GM12874 (cell line): Measurements from ENCODE around the gene MYT1.

Source experiments
- TF ChIP-seq, protein P1 (sequence below): IDR thresholded peaks from 2 replicates; pipeline ENCODE4 v1.5.1; 2011; ENCODE audit warnings: low read depth, mild to moderate bottlenecking, control low read depth, low read length, moderate library complexity; ENCODE audit not compliant: insufficient read depth

The MYT1 gene

DNA sequence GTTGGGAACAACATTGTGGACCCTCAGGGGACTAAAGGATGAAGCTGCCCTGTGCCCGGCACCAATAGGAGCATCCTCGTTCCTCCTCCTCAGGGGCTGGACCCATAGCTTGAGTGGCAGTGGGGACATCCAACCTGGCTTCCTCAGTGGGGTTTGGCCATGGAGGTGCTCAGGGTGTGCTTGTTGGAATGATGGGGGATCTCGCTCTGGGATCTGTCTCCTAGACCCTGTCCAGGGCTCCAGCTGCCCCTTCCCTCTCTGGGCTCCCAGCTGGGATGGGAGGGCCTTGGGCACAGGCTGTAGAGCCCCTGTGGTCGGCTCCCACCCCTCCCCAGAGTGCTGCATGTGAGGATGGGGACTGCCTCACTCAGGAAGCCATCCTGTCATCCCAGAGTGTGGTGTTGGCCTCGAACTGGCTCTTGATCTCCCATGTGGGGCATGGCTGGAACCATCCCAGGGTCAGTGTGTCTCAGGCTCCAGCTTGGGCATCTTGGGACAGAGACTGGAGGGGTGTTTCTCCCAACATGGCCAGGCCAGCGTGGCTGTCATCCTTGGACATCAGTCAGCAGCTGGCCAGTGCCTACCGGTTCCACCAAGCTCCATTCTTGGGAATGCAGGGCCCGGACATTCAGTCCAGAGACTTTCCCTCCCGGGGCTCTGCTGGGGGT is 9.5 kb upstream of the MYT1 start:
- TF ChIP-seq, protein P1, sequence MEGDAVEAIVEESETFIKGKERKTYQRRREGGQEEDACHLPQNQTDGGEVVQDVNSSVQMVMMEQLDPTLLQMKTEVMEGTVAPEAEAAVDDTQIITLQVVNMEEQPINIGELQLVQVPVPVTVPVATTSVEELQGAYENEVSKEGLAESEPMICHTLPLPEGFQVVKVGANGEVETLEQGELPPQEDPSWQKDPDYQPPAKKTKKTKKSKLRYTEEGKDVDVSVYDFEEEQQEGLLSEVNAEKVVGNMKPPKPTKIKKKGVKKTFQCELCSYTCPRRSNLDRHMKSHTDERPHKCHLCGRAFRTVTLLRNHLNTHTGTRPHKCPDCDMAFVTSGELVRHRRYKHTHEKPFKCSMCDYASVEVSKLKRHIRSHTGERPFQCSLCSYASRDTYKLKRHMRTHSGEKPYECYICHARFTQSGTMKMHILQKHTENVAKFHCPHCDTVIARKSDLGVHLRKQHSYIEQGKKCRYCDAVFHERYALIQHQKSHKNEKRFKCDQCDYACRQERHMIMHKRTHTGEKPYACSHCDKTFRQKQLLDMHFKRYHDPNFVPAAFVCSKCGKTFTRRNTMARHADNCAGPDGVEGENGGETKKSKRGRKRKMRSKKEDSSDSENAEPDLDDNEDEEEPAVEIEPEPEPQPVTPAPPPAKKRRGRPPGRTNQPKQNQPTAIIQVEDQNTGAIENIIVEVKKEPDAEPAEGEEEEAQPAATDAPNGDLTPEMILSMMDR, result no peak

DNA sequence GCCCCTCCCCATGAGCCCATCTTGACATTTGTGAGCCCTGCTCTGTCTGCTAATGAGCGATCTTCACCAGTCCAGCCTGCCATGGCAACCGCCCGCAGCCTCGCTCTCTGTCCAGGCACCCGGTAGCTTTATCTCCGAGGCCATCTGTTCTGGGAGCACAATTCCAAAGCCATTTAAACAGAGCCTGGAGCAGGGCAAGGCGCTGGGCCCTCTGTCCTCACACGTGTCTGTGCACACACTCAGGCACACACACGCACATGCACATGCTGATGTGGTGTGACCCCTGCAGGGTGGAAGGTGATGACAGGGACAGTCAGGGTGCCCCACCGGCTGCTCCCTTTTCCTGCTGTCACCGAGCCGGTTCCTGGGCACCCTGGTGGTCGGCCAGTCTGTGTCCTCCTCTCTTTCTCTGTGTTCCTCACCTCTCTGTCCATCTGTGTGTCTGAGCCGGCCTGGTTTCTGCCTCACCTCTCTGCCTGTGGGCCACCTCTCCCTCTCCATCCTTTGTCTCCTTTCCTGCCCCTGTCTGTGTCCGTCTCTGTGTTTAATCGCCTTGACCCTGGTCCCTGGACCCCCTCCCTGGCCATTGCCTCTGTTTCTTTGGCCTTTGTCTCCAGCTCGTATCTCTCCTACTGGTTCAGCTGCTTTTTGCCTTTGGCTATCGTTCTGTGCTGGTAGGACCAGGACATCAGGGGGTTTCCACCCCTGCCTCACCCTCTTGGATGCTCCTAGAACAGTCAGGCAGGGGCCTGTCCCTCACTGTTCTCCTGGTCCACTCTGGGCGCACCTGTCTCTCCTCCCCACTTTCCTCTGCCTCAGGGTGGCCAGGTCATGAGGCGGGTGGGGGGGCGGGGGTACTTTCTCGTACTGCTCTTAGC is 8.8 kb upstream of the MYT1 start:
- TF ChIP-seq, protein P1, result no peak

DNA sequence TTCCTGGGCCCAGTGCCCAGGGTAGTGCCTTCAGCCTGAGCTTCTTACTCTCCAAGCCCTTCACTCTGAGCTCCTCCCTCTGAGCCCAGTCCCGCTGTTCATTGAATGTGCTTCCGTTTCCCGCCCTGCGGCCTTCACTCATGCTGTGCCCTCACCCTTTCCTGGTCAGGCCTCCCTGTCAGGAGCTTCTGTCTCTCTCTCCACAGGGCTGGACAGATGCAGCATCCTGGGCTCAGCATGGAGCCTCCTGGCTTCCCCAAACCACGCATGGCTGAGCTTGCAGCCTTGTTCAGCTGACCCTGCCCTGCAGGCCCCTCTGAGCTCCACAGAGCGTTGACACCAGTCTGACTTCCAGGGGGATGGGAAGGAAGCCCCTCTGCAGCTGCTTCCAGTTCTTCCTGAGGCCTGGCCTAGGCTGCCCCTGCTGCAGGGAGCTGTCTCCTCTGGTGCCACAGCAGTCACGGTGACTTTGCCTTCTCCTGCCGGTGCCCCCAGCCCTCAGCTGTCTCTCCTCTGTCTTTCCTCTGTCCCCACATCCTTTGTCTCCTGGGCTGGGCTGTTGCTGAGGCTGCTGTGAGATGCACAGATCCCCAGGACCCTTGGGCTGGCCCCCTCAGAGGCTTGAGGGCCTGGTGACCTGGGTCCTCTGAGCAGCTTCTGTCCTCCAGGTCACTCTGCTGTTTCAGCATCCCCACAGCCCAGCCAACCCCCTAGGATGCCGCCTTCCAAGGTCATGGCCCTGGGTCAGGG is 7.9 kb upstream of the MYT1 start:
- TF ChIP-seq, protein P1, result no peak

DNA sequence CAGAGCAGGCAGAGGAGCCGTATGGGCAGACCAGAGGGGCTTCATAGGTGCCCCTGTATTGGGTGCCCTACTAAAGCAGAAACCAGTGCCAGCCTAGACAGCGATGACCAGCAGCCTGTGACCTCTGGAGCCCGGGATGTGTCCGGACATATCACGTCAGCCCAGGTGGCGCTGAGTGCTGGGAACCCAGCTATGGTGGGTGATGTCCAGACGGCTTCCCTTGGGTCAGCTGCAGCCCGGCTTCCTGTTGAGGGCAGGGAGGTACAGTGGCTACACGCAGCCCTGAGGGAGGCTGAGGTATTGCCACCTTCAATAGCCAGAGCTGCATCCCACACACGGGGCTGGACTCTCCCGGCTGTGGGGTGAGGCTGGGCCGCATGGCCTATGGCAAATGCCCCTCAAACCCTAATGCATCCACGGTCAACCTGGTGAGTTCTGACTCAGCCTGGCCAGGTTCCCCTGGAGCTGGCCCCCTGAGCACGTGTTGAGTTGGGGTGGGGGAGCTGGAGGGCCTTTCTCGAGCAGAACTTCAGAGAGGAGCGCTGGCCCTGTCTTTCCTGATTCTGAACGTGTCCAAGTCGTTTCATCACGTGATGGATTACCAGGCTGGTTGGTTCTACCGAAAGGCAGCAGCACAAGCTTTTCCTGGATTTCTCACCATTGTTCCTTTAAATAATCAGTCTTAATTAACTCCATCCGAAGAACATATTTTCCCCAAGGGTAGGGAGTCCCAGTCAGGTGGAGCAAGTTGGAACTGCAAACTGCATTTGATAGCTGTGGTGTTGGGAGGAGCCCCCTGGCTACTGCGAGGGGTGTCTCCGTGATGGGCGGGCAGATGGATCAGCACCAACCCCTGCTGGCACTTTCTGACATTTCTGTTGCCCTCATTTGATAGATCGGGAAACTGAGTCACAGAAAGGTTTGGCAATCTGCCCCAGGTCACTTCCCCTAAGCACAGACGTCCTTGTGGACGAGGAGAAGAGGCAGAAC is 7.1 kb upstream of the MYT1 start:
- TF ChIP-seq, protein P1, result no peak

- TF ChIP-seq, protein P1, result no peak
Measured at GRCh38 chr20:64157878-64158277, 6.4 kb upstream of the MYT1 start.

DNA sequence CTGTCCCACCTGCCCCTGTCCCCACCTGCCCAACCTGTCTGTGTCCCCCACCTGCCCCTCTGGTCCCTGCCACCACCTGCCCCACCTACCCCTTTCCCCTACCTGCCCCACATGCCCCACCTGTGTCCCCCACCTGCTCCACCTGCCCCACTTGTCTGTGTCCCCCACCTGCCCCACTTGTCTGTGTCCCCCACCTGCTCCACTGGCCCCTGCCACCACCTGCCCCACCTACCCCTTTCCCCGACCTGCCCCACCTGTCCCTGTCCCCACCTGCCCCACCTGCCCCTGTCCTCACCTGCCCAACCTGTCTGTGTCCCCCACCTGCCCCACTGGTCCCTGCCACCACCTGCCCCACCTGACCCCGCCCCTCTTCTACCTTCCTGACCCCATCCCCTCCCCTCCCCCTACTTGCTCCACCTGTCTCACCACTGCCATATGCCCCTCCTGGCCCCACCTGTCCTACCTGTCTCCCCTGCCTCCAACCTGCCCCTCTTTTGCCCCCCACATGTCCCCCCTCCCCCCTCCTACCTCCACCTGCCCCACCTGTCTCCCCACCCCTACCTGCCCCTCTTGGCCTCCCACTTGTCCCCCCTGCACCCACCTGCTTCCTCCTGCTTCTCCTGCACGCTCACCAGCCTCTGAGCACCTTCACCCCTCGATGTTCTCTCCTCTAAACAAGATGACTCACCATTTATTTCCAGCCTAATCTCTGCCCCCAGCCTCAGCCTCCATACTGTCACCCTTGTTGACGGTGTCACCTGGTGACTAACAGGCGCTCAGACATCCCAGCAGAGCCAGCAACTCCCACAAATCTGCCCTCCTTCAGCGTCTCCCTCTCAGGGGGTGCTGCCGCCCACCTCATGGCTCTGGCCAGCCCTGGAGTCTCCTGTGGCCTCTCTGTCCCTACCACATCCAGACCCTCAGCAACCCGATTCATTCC is 5.6 kb upstream of the MYT1 start:
- TF ChIP-seq, protein P1, result no peak
